Pulmonary artery endothelial cell (primary cell): ENCODE results near the gene ARPC1A. TPM values are rescaled to one million over a fixed set of nuclear protein-coding genes. Genes with fewer than 3 reads are reported as not detected.

Experiments used
- DNase-seq: peaks from one replicate; pipeline ENCODE4 v3.0.0-alpha.2; 2011; ENCODE audit warnings: low read depth, low spot score
- total RNA-seq: library from RNA; depleted of rRNA; stranded (reverse); fragments of >200 nt; gene quantifications from 2 replicates; pipeline ENCODE4 v1.2.3, GENCODE V29; 2014

ARPC1A gene
- total RNA-seq, 1 donor from 2014 or later = 272 TPM

- no peak for DNase-seq
Observed at GRCh38 chr7:99387912-99388311, 62.2 kb downstream of the ARPC1A start.

- no peak for DNase-seq
Observed at GRCh38 chr7:99389772-99390171, 64.1 kb downstream of the ARPC1A start.

GRCh38 chr7:99390941-99391602, 65.4 kb downstream of the ARPC1A start:
- DNase-seq = no peak

GRCh38 chr7:99392046-99392445, 66.3 kb downstream of the ARPC1A start:
- no peak for DNase-seq

GRCh38 chr7:99392659-99393354, 67.1 kb downstream of the ARPC1A start:
- no peak for DNase-seq

GRCh38 chr7:99393355-99394187, 67.9 kb downstream of the ARPC1A start:
- DNase-seq = no peak

GRCh38 chr7:99394188-99394502, 68.4 kb downstream of the ARPC1A start:
- DNase-seq = no peak

- DNase-seq = no peak
Observed at GRCh38 chr7:99395616-99396327, 70.1 kb downstream of the ARPC1A start.

- DNase-seq = no peak
Observed at GRCh38 chr7:99396418-99397296, 71.0 kb downstream of the ARPC1A start.

GRCh38 chr7:99397297-99397983, 71.7 kb downstream of the ARPC1A start:
- DNase-seq = no peak

- no peak for DNase-seq
Observed at GRCh38 chr7:99398891-99399445, 73.3 kb downstream of the ARPC1A start.

GRCh38 chr7:99399597-99399996, 73.9 kb downstream of the ARPC1A start:
- no peak for DNase-seq

- no peak for DNase-seq
Observed at GRCh38 chr7:99402854-99403253, 77.2 kb downstream of the ARPC1A start.

- no peak for DNase-seq
Observed at GRCh38 chr7:99403764-99404163, 78.1 kb downstream of the ARPC1A start.

- DNase-seq = no peak
Observed at GRCh38 chr7:99404235-99404976, 78.7 kb downstream of the ARPC1A start.

- DNase-seq = no peak
Observed at GRCh38 chr7:99404977-99405320, 79.3 kb downstream of the ARPC1A start.

- DNase-seq = no peak
Observed at GRCh38 chr7:99406557-99406956, 80.9 kb downstream of the ARPC1A start.

- peak; percentile 40 for DNase-seq
Observed at GRCh38 chr7:99407872-99408378, 82.2 kb downstream of the ARPC1A start.
